C1 segment of cervical spinal cord (tissue), 14 donors: ENCODE measurements around the gene BCL10.
"Not testable (repeated sequence)": the region's sequence is repeated elsewhere in the genome, so short reads cannot be mapped to it uniquely, and the experiment has no call there.

ENCODE experiments used
- DNase-seq, 14 donors: peaks; one replicate each; lab custom pipeline; 2025; lab: John Stamatoyannopoulos, UW

Gene BCL10

GRCh38 chr1:85264150-85264549, 12.3 kb downstream of the BCL10 start:
- no peak for DNase-seq

- DNase-seq: no peak
These were observed 13.4 kb downstream of the BCL10 start for GRCh38 chr1:85262985-85263384.

- DNase-seq: peak in 1 of 14 donors; percentile 50
These were observed 16.5 kb downstream of the BCL10 start for GRCh38 chr1:85259912-85260274.

- DNase-seq: peak; percentile 69 to 97 (median 92)
These were observed 17.1 kb downstream of the BCL10 start, which contains the start of gene C1orf52 for GRCh38 chr1:85259118-85259911. Gene C1orf52, minus strand, starts transcription at chr1:85259662. Its CDS starts 29 bp downstream, at chr1:85259633.

GRCh38 chr1:85258536-85259117, 17.8 kb downstream of the BCL10 start:
- DNase-seq: no peak

GRCh38 chr1:85249042-85249441, 27.4 kb downstream of the BCL10 start:
- not testable (repeated sequence) for DNase-seq

GRCh38 chr1:85245891-85246290, 30.5 kb downstream of the BCL10 start:
- DNase-seq: no peak

- DNase-seq: no peak
These were observed 31.0 kb downstream of the BCL10 start for GRCh38 chr1:85245456-85245855.

GRCh38 chr1:85244271-85245061, 32.0 kb downstream of the BCL10 start:
- DNase-seq: no peak

GRCh38 chr1:85243372-85243771, 33.1 kb downstream of the BCL10 start:
- no peak for DNase-seq

GRCh38 chr1:85240643-85241042, 35.8 kb downstream of the BCL10 start:
- no peak for DNase-seq

GRCh38 chr1:85240174-85240601, 36.2 kb downstream of the BCL10 start:
- DNase-seq: no peak

GRCh38 chr1:85237613-85238012, 38.8 kb downstream of the BCL10 start:
- no peak for DNase-seq

GRCh38 chr1:85230305-85230977, 46.0 kb downstream of the BCL10 start:
- no peak for DNase-seq

GRCh38 chr1:85229574-85230097, 46.8 kb downstream of the BCL10 start:
- DNase-seq: no peak

GRCh38 chr1:85228972-85229371, 47.5 kb downstream of the BCL10 start:
- DNase-seq: no peak

GRCh38 chr1:85225624-85226380, 50.6 kb downstream of the BCL10 start:
- DNase-seq: no peak

GRCh38 chr1:85224734-85225623, 51.5 kb downstream of the BCL10 start:
- DNase-seq: no peak

GRCh38 chr1:85224295-85224694, 52.1 kb downstream of the BCL10 start:
- no peak for DNase-seq

GRCh38 chr1:85223334-85223733, 53.1 kb downstream of the BCL10 start:
- no peak for DNase-seq
